Smooth muscle cell (in vitro differentiated cells): ENCODE results near the gene EDRF1. TPM values are rescaled to one million over a fixed set of nuclear protein-coding genes. Genes with fewer than 3 reads are reported as not detected.

Source experiments
- DNase-seq: peaks from one replicate; lab custom pipeline; 2025; ENCODE audit not compliant: unreplicated experiment; lab: John Stamatoyannopoulos, UW
- H2AFZ ChIP-seq: fragments of 200-600 bp; sonication (generic); 2 replicates; pipeline ENCODE4 v1.6.0; 2016; ENCODE audit warnings: antibody characterized with exemption, low read depth, mild to moderate bottlenecking
- H3F3A ChIP-seq: fragments of 200-600 bp; sonication (generic); 2 replicates; pipeline ENCODE4 v1.6.0; 2017; ENCODE audit warnings: antibody characterized with exemption, low read depth
- H3K27ac ChIP-seq: fragments of 200-600 bp; sonication (generic); 2 replicates; pipeline ENCODE4 v1.5.1; 2016; ENCODE audit warnings: low read depth, mild to moderate bottlenecking
- H3K27me3 ChIP-seq: fragments of 200-600 bp; sonication (generic); 2 replicates; pipeline ENCODE4 v1.6.1; 2016; ENCODE audit warnings: low read depth, mild to moderate bottlenecking
- H3K36me3 ChIP-seq: fragments of 200-600 bp; sonication (generic); 2 replicates; pipeline ENCODE4 v1.5.1; 2016; ENCODE audit warnings: low read depth
- H3K4me1 ChIP-seq: fragments of 200-600 bp; sonication (generic); 2 replicates; pipeline ENCODE4 v1.5.1; 2016; ENCODE audit warnings: low read depth
- H3K4me2 ChIP-seq: fragments of 200-600 bp; sonication (generic); 2 replicates; pipeline ENCODE4 v1.6.0; 2016; ENCODE audit warnings: mild to moderate bottlenecking
- H3K4me3 ChIP-seq: fragments of 200-600 bp; sonication (generic); 2 replicates; pipeline ENCODE4 v1.5.1; 2016; ENCODE audit warnings: mild to moderate bottlenecking
- H3K79me2 ChIP-seq: fragments of 200-600 bp; sonication (generic); 2 replicates; pipeline ENCODE4 v1.6.0; 2016; ENCODE audit warnings: low read depth, mild to moderate bottlenecking
- H3K9ac ChIP-seq: fragments of 200-600 bp; sonication (generic); 2 replicates; pipeline ENCODE4 v1.6.0; 2016; ENCODE audit warnings: low read depth
- H3K9me3 ChIP-seq: fragments of 200-600 bp; sonication (generic); replicated peaks from 2 replicates; pipeline ENCODE4 v1.5.1; 2016; ENCODE audit warnings: low read depth
- H4K20me1 ChIP-seq: fragments of 200-600 bp; sonication (generic); 2 replicates; pipeline ENCODE4 v1.6.0; 2016; ENCODE audit warnings: low read depth
- WGBS: methylation state at CpG from one replicate; pipeline ENCODE4 v1.1.7; 2016; ENCODE audit warnings: low lambda C conversion rate; 5-methylcytosine and 5-hydroxymethylcytosine counted together
- polyA plus RNA-seq: library from polyadenylated mRNA; unstranded; fragments of >200 nt; fragmentation: Nextera tagmentation; extraction: Ambion mirVana; gene quantifications from 2 replicates; pipeline ENCODE4 v1.2.1, GENCODE V29; 2016
- total RNA-seq: library from RNA; depleted of rRNA; stranded (reverse); fragments of >200 nt; gene quantifications from 2 replicates; pipeline ENCODE4 v1.2.3, GENCODE V29; 2014
- TF ChIP-seq, protein P1 (sequence below): fragments of 200-600 bp; sonication (generic); IDR thresholded peaks from 2 replicates; pipeline ENCODE4 v1.5.1; 2017; ENCODE audit warnings: borderline replicate concordance, mild to moderate bottlenecking, antibody characterized with exemption; ENCODE audit not compliant: insufficient read depth, poor library complexity, severe bottlenecking

EDRF1 gene
- total and polyA plus RNA-seq, 2 experiments from 2014 or later, result 8.5 to 22.0 TPM

- H3K79me2 ChIP-seq, result no peaks in the 10 kb centered on the region
- TF ChIP-seq, protein P1, sequence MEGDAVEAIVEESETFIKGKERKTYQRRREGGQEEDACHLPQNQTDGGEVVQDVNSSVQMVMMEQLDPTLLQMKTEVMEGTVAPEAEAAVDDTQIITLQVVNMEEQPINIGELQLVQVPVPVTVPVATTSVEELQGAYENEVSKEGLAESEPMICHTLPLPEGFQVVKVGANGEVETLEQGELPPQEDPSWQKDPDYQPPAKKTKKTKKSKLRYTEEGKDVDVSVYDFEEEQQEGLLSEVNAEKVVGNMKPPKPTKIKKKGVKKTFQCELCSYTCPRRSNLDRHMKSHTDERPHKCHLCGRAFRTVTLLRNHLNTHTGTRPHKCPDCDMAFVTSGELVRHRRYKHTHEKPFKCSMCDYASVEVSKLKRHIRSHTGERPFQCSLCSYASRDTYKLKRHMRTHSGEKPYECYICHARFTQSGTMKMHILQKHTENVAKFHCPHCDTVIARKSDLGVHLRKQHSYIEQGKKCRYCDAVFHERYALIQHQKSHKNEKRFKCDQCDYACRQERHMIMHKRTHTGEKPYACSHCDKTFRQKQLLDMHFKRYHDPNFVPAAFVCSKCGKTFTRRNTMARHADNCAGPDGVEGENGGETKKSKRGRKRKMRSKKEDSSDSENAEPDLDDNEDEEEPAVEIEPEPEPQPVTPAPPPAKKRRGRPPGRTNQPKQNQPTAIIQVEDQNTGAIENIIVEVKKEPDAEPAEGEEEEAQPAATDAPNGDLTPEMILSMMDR, result no peak
- WGBS, result 79% methylated on average over 3 of the region's 3 CpGs
Observed at GRCh38 chr10:125683063-125683462, 36.4 kb upstream of the EDRF1 start, which contains the start of gene TEX36. Gene TEX36 (minus strand): TSS chr10:125683163. CDS start chr10:125682989, 174 bp downstream.

DNA sequence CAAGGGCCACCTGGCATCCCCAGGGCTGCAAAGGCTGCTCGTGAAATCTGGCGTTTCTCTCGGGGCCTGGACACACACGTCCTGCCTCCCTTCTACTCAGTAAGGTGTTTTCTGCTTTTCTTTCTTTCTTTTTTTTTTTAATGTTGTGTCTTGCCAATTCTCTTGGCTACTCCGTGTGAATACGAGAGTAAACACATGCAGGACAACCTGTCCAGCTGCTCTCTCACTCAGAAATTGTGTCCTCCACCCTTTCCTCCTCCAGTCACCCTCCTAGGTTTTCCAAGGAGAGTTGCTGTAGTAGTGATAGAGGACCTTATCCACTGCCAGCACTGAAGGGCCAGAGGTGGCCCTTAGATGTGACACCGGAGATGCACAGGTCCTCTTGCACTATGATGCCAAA lies 35.7 kb upstream of the EDRF1 start:
- WGBS, result 93% methylated on average over 7 of the region's 7 CpGs
- Histone ChIP-seq H2AFZ (no peak overlapping the region), H4K20me1 (no peaks in the 10 kb centered on the region), H3K4me1 (no peaks in the 10 kb centered on the region), H3K27me3 (no peaks in the 10 kb centered on the region), H3K36me3 (no peaks in the 10 kb centered on the region), H3K27ac (no peak overlapping the region), H3K4me3 (no peak overlapping the region), H3K9ac (no peak overlapping the region), H3K79me2 (no peaks in the 10 kb centered on the region), H3K4me2 (no peak overlapping the region), H3F3A (no peaks in the 10 kb centered on the region), H3K9me3 (no peaks in the 10 kb centered on the region)
- TF ChIP-seq, protein P1, result no peak
- no peak for DNase-seq

More at GRCh38 chr10:125683063-125683462, 36.4 kb upstream of the EDRF1 start, which contains the start of gene TEX36:
- Histone ChIP-seq H3K27me3 (no peaks in the 10 kb centered on the region), H3K4me2 (no peak within 1 kb of the TSS), H3F3A (no peaks in the 10 kb centered on the region), H3K27ac (no peak within 1 kb of the TSS), H2AFZ (no peak within 1 kb of the TSS), H4K20me1 (no peaks in the 10 kb centered on the region), H3K4me1 (no peaks in the 10 kb centered on the region), H3K36me3 (no peaks in the 10 kb centered on the region), H3K9me3 (no peaks in the 10 kb centered on the region), H3K4me3 (no peak within 1 kb of the TSS), H3K9ac (no peak within 1 kb of the TSS)
- no peak for DNase-seq

- H3F3A ChIP-seq, result no peaks in the 10 kb centered on the region
- no peaks in the 10 kb centered on the region for H3K27me3 ChIP-seq
- TF ChIP-seq, protein P1, result no peak
- H3K79me2 ChIP-seq, result no peaks in the 10 kb centered on the region
- H3K4me3 ChIP-seq, result no peak overlapping the region
- no peak overlapping the region for H3K4me2 ChIP-seq
- 86% methylated on average over 5 of the region's 5 CpGs for WGBS
- no peaks in the 10 kb centered on the region for H3K9me3 ChIP-seq
- no peak overlapping the region for H2AFZ ChIP-seq
- DNase-seq, result no peak
- no peak overlapping the region for H3K9ac ChIP-seq
- no peaks in the 10 kb centered on the region for H4K20me1 ChIP-seq
- no peak overlapping the region for H3K27ac ChIP-seq
- no peaks in the 10 kb centered on the region for H3K36me3 ChIP-seq
- H3K4me1 ChIP-seq, result no peaks in the 10 kb centered on the region
Observed at GRCh38 chr10:125684581-125684980, 34.9 kb upstream of the EDRF1 start.

DNA sequence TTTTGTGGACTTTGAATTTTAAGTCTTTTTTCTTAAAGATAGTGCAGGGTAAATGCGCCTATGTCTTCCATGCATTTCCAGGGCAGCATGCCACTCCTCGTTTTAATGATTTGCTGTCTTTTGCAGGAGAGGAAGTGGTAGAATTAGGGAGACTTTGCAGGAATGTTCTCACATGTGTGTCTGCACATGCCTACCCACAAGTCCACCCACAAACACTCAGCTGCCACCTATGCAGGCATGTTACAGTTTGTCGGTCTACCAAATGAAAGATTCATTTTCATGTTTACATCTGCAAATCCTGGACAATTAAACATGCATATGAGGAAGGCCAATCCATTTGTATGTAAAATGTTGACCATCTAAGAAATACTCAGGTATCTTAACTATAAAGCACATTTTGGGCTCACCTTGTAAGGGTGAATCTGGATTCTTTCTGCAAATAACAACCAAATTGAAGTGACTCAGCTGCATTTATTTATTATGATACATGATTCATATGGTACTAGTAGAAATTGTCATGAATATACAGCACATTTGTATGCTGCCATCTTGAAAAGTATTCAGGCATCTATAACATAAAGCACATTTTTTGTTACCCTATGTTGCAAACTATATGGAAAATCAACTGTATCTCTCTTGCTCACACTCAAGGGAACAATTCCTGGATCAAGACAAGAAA lies 31.9 kb upstream of the EDRF1 start:
- Histone ChIP-seq H2AFZ (no peak overlapping the region), H3K4me2 (no peak overlapping the region), H3K9ac (no peak overlapping the region), H3K36me3 (no peaks in the 10 kb centered on the region), H3K27ac (no peak overlapping the region), H3K79me2 (no peaks in the 10 kb centered on the region), H3K4me1 (no peaks in the 10 kb centered on the region), H3K9me3 (no peaks in the 10 kb centered on the region), H3K27me3 (peaks cover 3% of the 10 kb centered on the region), H4K20me1 (no peaks in the 10 kb centered on the region), H3F3A (no peaks in the 10 kb centered on the region), H3K4me3 (no peak overlapping the region)
- DNase-seq, result no peak
- 67% methylated on average over 3 of the region's 3 CpGs for WGBS
- TF ChIP-seq, protein P1, result no peak
